Hepatocyte (in vitro differentiated cells): ENCODE data around the gene CDKN1A.

Experiments used
- EZH2 ChIP-seq: fragments of 200-600 bp; sonication (generic); IDR thresholded peaks from 2 replicates; pipeline ENCODE4 v1.6.1; 2016; ENCODE audit warnings: antibody characterized with exemption, mild to moderate bottlenecking, borderline replicate concordance
- EZH2phosphoT487 ChIP-seq: fragments of 200-600 bp; sonication (generic); IDR thresholded peaks from one replicate; pipeline ENCODE4 v1.6.1; 2018; ENCODE audit warnings: antibody characterized with exemption, mild to moderate bottlenecking, low read depth, moderate library complexity; ENCODE audit not compliant: unreplicated experiment, severe bottlenecking
- TF ChIP-seq, protein P1 (sequence below): fragments of 200-600 bp; sonication (generic); IDR thresholded peaks from 2 replicates; pipeline ENCODE4 v1.5.1; 2016; ENCODE audit warnings: antibody characterized with exemption, mild to moderate bottlenecking; ENCODE audit not compliant: poor library complexity

DNA sequence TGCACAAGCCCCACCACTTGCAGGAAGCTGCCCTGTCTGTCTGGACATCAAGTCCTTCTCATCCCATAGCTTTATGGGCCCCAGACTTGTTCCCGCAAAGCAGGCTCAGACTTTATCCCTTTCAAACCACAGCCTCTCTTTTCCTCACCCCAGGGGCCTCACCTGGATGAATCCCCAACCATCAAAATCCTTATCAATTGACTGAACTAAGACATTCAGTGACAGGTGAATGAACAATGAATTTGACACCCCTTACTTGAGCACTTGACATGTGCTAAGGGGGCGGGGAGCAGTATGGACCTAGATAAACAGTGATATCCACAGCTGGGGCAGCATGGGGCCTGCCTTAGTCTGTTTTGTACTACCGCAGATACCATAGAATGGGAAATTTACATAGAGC is 24.1 kb downstream of the CDKN1A start:
- TF ChIP-seq EZH2 (no peak), EZH2phosphoT487 (no peak)
- TF ChIP-seq, protein P1, sequence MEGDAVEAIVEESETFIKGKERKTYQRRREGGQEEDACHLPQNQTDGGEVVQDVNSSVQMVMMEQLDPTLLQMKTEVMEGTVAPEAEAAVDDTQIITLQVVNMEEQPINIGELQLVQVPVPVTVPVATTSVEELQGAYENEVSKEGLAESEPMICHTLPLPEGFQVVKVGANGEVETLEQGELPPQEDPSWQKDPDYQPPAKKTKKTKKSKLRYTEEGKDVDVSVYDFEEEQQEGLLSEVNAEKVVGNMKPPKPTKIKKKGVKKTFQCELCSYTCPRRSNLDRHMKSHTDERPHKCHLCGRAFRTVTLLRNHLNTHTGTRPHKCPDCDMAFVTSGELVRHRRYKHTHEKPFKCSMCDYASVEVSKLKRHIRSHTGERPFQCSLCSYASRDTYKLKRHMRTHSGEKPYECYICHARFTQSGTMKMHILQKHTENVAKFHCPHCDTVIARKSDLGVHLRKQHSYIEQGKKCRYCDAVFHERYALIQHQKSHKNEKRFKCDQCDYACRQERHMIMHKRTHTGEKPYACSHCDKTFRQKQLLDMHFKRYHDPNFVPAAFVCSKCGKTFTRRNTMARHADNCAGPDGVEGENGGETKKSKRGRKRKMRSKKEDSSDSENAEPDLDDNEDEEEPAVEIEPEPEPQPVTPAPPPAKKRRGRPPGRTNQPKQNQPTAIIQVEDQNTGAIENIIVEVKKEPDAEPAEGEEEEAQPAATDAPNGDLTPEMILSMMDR: no peak
